Immature natural killer cell (primary cell): ENCODE data around the gene PRKAR2B. TPM values are rescaled to one million over a fixed set of nuclear protein-coding genes. Genes with fewer than 3 reads are reported as not detected.
"Not testable (repeated sequence)": the region's sequence is repeated elsewhere in the genome, so short reads cannot be mapped to it uniquely, and the experiment has no call there.

Experiments
- DNase-seq, 3 donors: peaks; one replicate each; pipeline ENCODE4 v3.0.0; 2022; ENCODE audit warnings: mixed read lengths in 1 of 3
- H3K27ac Mint-ChIP-seq, 6 donors: one replicate each; pipeline ENCODE4 v1.8.0; 2020; ENCODE audit warnings: mixed read lengths in 6 of 6, mild to moderate bottlenecking in 5 of 6, inconsistent platforms in 4 of 6, moderate library complexity in 3 of 6
- H3K27me3 Mint-ChIP-seq, 3 donors: one replicate each; pipeline ENCODE4 v1.8.0; 2020 to 2021; ENCODE audit warnings: low read depth in 3 of 3, mild to moderate bottlenecking in 3 of 3, mixed read lengths in 3 of 3, moderate library complexity in 3 of 3, inconsistent platforms in 1 of 3
- H3K36me3 Mint-ChIP-seq, 3 donors: one replicate each; pipeline ENCODE4 v1.8.0; 2020; ENCODE audit warnings: mixed read lengths in 3 of 3, inconsistent platforms in 2 of 3, mild to moderate bottlenecking in 2 of 3
- H3K4me1 Mint-ChIP-seq, 2 donors: one replicate each; pipeline ENCODE4 v1.8.0; 2020; ENCODE audit warnings: inconsistent platforms in 2 of 2, mild to moderate bottlenecking in 2 of 2, mixed read lengths in 2 of 2, moderate library complexity in 1 of 2
- H3K4me3 Mint-ChIP-seq, 5 donors: one replicate each; pipeline ENCODE4 v1.8.0; 2020; ENCODE audit warnings: mild to moderate bottlenecking in 5 of 5, mixed read lengths in 5 of 5, inconsistent platforms in 3 of 5, moderate library complexity in 3 of 5
- H3K9me3 Mint-ChIP-seq, 6 donors: one replicate each; pipeline ENCODE4 v1.8.0; 2020; ENCODE audit warnings: mild to moderate bottlenecking in 6 of 6, mixed read lengths in 6 of 6, inconsistent platforms in 4 of 6, moderate library complexity in 3 of 6
- polyA plus RNA-seq, 3 donors: library from polyadenylated mRNA; unstranded; fragments of 300-500 nt; fragmentation: Illumina TruSeq; gene quantifications; one replicate each; pipeline ENCODE4 v1.2.3, GENCODE V29; 2021

The PRKAR2B gene
- polyA plus RNA-seq, 3 donors from 2014 or later: 0.74 to 5.9 (median 1.7) TPM

GRCh38 chr7:107145067-107145838, 100.7 kb downstream of the PRKAR2B start:
- no peak for DNase-seq
- H3K9me3 Mint-ChIP-seq: no peaks in the 10 kb centered on the region
- H3K36me3 Mint-ChIP-seq: no peaks in the 10 kb centered on the region
- no peak overlapping the region for H3K4me3 Mint-ChIP-seq
- no peaks in the 10 kb centered on the region for H3K4me1 Mint-ChIP-seq
- H3K27me3 Mint-ChIP-seq: peaks cover 0 to 2% (median 0%) of the 10 kb centered on the region in 3 donors
- no peak overlapping the region for H3K27ac Mint-ChIP-seq

DNA sequence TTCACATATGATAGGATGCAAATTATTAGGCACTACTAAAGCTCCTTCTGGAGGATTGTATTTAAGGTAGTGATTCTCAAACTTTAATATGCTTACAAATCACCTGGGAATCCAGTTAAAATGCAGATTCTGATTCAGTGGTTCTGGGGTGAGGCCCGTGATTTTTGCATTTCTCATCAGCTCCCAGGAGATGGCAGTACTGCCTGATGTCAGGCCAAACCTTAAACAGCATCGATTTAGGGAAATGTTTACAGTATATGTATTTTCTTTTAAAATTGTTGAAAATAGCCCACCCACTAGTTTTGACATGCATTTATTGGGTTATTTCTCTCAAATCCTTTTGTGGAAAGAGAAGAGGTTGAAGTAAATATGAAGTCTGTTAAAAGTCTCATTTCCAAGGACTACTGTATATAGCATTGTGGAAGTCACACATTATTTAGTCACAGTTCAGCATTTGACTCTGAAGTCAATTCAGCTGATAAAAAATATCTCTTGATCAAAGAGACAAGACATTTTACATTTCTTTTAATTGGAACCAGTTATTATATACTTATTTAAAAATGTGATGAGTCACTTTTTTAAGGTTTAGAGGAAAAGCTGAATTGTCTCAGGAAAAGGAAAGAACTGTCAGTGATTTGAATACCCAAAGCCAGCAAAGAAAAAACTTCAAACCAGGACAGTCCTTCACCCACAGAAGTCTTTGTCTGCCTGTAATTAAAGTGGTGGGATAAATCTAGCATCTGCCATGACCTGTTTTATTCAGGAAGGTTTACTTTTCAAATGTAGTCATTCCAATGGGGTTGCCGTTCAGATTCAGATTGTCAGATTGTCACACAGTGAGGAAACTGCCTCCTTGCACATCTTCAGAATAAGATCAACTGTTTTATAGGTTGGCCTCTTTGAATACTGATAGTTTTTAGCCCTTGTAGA, 103.2 kb downstream of the PRKAR2B start:
- Mint-ChIP-seq H3K27ac (no peak overlapping the region), H3K27me3 (peaks cover 0 to 2% (median 2%) of the 10 kb centered on the region in 3 donors), H3K4me3 (no peak overlapping the region), H3K9me3 (no peaks in the 10 kb centered on the region), H3K36me3 (no peaks in the 10 kb centered on the region), H3K4me1 (no peaks in the 10 kb centered on the region)
- DNase-seq: peak in 1 of 3 donors; percentile 42

DNA sequence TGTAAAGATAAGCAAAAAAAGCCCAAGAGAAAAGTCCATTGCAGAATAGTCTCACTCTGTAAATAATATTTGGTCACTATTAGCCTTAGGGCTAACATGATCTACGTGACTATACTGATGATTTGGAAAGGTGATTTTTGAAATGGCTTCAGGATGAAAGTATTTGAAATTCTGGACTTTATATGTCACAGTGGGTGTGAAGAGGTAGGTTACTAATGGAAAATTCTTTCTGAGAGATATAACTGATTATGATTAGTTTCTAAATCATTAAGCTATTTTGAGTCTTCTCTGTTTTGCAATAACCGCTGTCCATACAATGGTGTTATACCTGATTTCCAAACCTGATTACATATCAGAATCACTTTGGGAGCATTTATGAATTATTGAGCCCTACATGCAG, 104.2 kb downstream of the PRKAR2B start:
- Mint-ChIP-seq H3K27me3 (peaks cover 0 to 2% (median 0%) of the 10 kb centered on the region in 3 donors), H3K27ac (no peak overlapping the region), H3K4me1 (no peaks in the 10 kb centered on the region), H3K36me3 (no peaks in the 10 kb centered on the region), H3K4me3 (no peak overlapping the region), H3K9me3 (no peaks in the 10 kb centered on the region)
- no peak for DNase-seq

- Mint-ChIP-seq H3K4me1 (no peaks in the 10 kb centered on the region), H3K4me3 (no peak overlapping the region), H3K36me3 (no peaks in the 10 kb centered on the region), H3K9me3 (no peaks in the 10 kb centered on the region), H3K27me3 (peaks cover 0 to 2% (median 0%) of the 10 kb centered on the region in 3 donors), H3K27ac (no peak overlapping the region)
- DNase-seq: no peak
These were observed 105.4 kb downstream of the PRKAR2B start for GRCh38 chr7:107149863-107150262.

GRCh38 chr7:107150375-107151073, 106.0 kb downstream of the PRKAR2B start:
- H3K4me1 Mint-ChIP-seq: no peaks in the 10 kb centered on the region
- H3K27me3 Mint-ChIP-seq: peaks cover 0 to 2% (median 0%) of the 10 kb centered on the region in 3 donors
- peak; percentile 62 to 72 (median 70) for DNase-seq
- no peak overlapping the region for H3K27ac Mint-ChIP-seq
- H3K36me3 Mint-ChIP-seq: no peaks in the 10 kb centered on the region
- H3K4me3 Mint-ChIP-seq: no peak overlapping the region
- no peaks in the 10 kb centered on the region for H3K9me3 Mint-ChIP-seq

GRCh38 chr7:107151538-107151937, 107.0 kb downstream of the PRKAR2B start:
- Mint-ChIP-seq H3K36me3 (no peaks in the 10 kb centered on the region), H3K4me1 (no peaks in the 10 kb centered on the region), H3K9me3 (no peaks in the 10 kb centered on the region), H3K4me3 (no peak overlapping the region), H3K27ac (no peak overlapping the region), H3K27me3 (peaks cover 0 to 6% (median 2%) of the 10 kb centered on the region in 3 donors)
- no peak for DNase-seq

- Mint-ChIP-seq H3K4me3 (no peak overlapping the region), H3K36me3 (no peaks in the 10 kb centered on the region), H3K27ac (no peak overlapping the region), H3K9me3 (no peaks in the 10 kb centered on the region), H3K4me1 (no peaks in the 10 kb centered on the region), H3K27me3 (peaks cover 0 to 6% (median 2%) of the 10 kb centered on the region in 3 donors)
- DNase-seq: no peak
These were observed 107.5 kb downstream of the PRKAR2B start for GRCh38 chr7:107152011-107152410.

DNA sequence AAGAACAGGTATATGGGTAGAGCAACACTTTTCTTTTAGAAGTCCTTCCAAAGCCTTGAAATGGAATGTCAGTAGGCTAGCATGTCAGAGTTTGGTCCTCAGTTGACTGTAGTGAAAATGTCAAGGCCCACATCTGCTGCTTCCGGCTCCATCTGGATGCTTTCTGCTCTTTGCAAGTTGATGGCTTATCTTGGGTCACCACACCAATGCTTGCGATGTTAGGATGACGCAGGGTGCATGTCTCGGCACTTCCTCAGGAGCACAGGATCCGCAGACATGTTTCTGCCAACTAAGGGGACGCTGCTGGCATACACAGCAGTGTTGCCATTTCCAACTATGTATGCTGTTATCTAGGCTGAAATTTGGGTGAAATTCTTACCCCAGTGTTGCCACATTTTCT, 110.3 kb downstream of the PRKAR2B start:
- no peak overlapping the region for H3K27ac Mint-ChIP-seq
- no peaks in the 10 kb centered on the region for H3K4me1 Mint-ChIP-seq
- H3K4me3 Mint-ChIP-seq: no peak overlapping the region
- no peaks in the 10 kb centered on the region for H3K36me3 Mint-ChIP-seq
- peaks cover 0 to 6% (median 2%) of the 10 kb centered on the region in 3 donors for H3K27me3 Mint-ChIP-seq
- no peaks in the 10 kb centered on the region for H3K9me3 Mint-ChIP-seq
- no peak for DNase-seq

DNA sequence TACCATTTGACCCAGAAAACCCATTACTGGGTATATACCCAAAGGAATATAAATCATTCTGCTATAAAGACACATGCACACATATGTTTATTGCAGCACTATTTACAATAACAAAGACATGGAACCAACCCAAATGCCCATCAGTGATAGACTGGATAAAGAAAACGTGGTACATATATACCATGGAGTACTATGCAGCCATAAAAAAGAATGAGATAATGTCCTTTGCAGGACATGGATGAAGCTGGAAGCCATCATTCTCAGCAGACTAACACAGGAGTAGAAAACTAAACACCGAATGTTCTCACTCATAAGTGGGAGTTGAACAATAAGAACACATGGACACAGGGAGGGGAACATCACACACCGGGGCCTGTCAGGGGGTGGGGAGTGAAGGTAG, 111.2 kb downstream of the PRKAR2B start:
- not testable (repeated sequence) for H3K9me3 Mint-ChIP-seq, H3K27ac Mint-ChIP-seq, H3K4me3 Mint-ChIP-seq, DNase-seq, H3K36me3 Mint-ChIP-seq, H3K27me3 Mint-ChIP-seq, H3K4me1 Mint-ChIP-seq

GRCh38 chr7:107157091-107157490, 112.6 kb downstream of the PRKAR2B start:
- Mint-ChIP-seq H3K9me3 (no peaks in the 10 kb centered on the region), H3K4me1 (no peaks in the 10 kb centered on the region), H3K27ac (no peak overlapping the region), H3K4me3 (no peak overlapping the region), H3K27me3 (peaks cover 0 to 6% (median 2%) of the 10 kb centered on the region in 3 donors), H3K36me3 (no peaks in the 10 kb centered on the region)
- no peak for DNase-seq

- Mint-ChIP-seq H3K27me3 (peaks cover 0 to 3% (median 2%) of the 10 kb centered on the region in 3 donors), H3K4me1 (no peaks in the 10 kb centered on the region), H3K27ac (no peak overlapping the region), H3K36me3 (no peaks in the 10 kb centered on the region), H3K4me3 (no peak overlapping the region), H3K9me3 (no peaks in the 10 kb centered on the region)
- DNase-seq: no peak
These were observed 113.5 kb downstream of the PRKAR2B start for GRCh38 chr7:107158028-107158427.

- no peak overlapping the region for H3K27ac Mint-ChIP-seq
- peaks cover 0 to 6% (median 4%) of the 10 kb centered on the region in 3 donors for H3K27me3 Mint-ChIP-seq
- H3K36me3 Mint-ChIP-seq: no peaks in the 10 kb centered on the region
- no peaks in the 10 kb centered on the region for H3K9me3 Mint-ChIP-seq
- no peak for DNase-seq
- H3K4me3 Mint-ChIP-seq: no peak overlapping the region
- H3K4me1 Mint-ChIP-seq: no peaks in the 10 kb centered on the region
These were observed 115.9 kb downstream of the PRKAR2B start for GRCh38 chr7:107160389-107160788.

- no peak for DNase-seq
- Mint-ChIP-seq H3K27me3 (peaks cover 0 to 4% (median 2%) of the 10 kb centered on the region in 3 donors), H3K27ac (no peak overlapping the region), H3K36me3 (no peaks in the 10 kb centered on the region), H3K4me1 (peaks cover 2 to 3% of the 10 kb centered on the region in 2 donors), H3K4me3 (no peak overlapping the region), H3K9me3 (no peaks in the 10 kb centered on the region)
These were observed 116.9 kb downstream of the PRKAR2B start for GRCh38 chr7:107161415-107161814.

- Mint-ChIP-seq H3K27me3 (peaks cover 0 to 4% (median 2%) of the 10 kb centered on the region in 3 donors), H3K4me1 (peaks cover 7 to 13% of the 10 kb centered on the region in 2 donors), H3K9me3 (no peaks in the 10 kb centered on the region)
These were observed 118.0 kb downstream of the PRKAR2B start for GRCh38 chr7:107162475-107162874.

More at GRCh38 chr7:107162475-107162874, 118.0 kb downstream of the PRKAR2B start:
- no peak for DNase-seq
- Mint-ChIP-seq H3K27ac (no peak overlapping the region), H3K36me3 (no peaks in the 10 kb centered on the region), H3K4me3 (no peak overlapping the region)
